ENCODE results near the gene RABGGTA. TPM values are rescaled to one million over a fixed set of nuclear protein-coding genes. Genes with fewer than 3 reads are reported as not detected.
A peak's percentile ranks its signal among the peaks of the same experiment; 100 is the strongest.

Gene RABGGTA
- total and polyA plus RNA-seq, 9 of the 15 experiments (the other 6 are each of a cell fraction or from before 2014, with no cell fraction given), result 4.5 to 24.2 (median 15.5) TPM

DNA sequence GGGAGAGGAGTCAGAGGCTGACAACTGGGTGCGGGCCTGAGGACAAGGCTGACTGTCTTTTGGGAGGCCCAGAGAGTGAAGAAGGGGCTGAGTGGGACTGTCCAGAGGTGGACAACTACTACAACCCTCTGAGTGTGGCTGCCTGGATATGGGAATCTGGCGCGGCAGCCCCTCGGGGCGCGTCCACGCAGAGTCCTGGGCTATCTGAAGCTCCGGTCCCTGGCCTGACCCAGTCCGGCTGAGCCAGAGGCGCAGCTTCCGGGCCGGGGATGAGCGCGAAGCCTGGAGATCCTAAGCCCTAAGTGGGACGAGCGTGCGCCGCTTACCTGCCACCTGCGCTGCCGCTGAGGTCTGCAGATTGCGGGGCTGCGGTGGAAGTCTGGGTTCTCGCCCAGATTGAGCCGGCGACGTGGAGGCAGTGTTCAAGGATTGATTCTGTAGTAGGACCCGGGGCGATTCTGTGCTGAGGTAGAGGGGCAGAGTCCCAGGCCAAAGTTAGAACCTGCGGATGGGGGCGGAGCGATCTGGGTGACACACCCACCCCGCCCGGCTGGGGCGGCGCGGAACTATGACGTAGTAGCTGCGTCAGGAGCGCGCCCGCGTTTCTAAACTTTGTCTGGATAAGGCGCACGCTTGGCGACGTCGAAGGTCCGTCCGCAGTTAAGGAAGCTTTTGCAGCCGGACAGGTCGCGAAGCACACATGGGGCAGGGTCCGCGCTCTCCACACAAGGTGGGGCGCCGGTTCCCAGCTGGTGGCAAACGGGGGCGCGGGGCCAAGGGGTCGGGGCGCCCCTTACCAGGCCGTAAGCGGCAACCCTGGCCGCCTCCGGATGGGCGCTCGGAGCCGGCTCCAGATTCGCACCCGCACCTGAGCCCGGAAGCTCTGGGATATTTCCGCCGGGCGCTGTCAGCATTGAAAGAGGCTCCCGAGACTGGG lies 28.1 kb upstream of the RABGGTA start, which contains the start of the genes DHRS1 and NOP9 (continued):
- TF ChIP-seq RBM17 (IDR thresholded peaks at IDR 0.05; ENCODE audit: borderline replicate concordance, low read depth, low read length), result no peak
- 0 out of 2 replicates have a peak, but pooled peaks have one; percentile 52 for TF ChIP-seq DIDO1 (tag; IDR thresholded peaks at IDR 0.05; ENCODE audit: low read depth)
- TF ChIP-seq KLF13 (tag; IDR thresholded peaks at IDR 0.05; ENCODE audit: borderline replicate concordance, low read depth), result peak; percentile 89; the same call in 1 of the 2 replicates
- no peak for TF ChIP-seq E2F3 (CRISPR knock-in tag; IDR thresholded peaks at IDR 0.05)
- TF ChIP-seq GABPB1 (CRISPR knock-in tag; IDR thresholded peaks at IDR 0.05), result peak; percentile 43; the same call in 1 of the 2 replicates
- TF ChIP-seq, protein P1, sequence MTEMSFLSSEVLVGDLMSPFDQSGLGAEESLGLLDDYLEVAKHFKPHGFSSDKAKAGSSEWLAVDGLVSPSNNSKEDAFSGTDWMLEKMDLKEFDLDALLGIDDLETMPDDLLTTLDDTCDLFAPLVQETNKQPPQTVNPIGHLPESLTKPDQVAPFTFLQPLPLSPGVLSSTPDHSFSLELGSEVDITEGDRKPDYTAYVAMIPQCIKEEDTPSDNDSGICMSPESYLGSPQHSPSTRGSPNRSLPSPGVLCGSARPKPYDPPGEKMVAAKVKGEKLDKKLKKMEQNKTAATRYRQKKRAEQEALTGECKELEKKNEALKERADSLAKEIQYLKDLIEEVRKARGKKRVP (CRISPR knock-in tag; IDR thresholded peaks at IDR 0.05), result no peak
- TF ChIP-seq SIN3A (IDR thresholded peaks at IDR 0.05; ENCODE audit: borderline replicate concordance in 2 of 2, control insufficient read depth in 1 of 2, low read depth in 2 of 2, low read length in 2 of 2), result peak; percentile 96 to 97
- no peak for TF ChIP-seq BRD4 (IDR thresholded peaks at IDR 0.05)
- no peak for TF ChIP-seq HINFP (tag; conservative IDR thresholded peaks at IDR 0.05; ENCODE audit: low read depth)
- no peak for TF ChIP-seq GTF2F1 (IDR thresholded peaks at IDR 0.05; ENCODE audit: low read depth, low read length)
- TF ChIP-seq PRDM10 (IDR thresholded peaks at IDR 0.05; ENCODE audit: partially characterized antibody), result no peak
- TF ChIP-seq NONO (IDR thresholded peaks at IDR 0.05; ENCODE audit: low read depth in 2 of 2, low read length in 1 of 2), result no peak
- TF ChIP-seq CREB3 (tag; conservative IDR thresholded peaks at IDR 0.05; ENCODE audit: low read depth), result no peak
- TF ChIP-seq MAX (CRISPR knock-in tag; IDR thresholded peaks at IDR 0.05), result peak; percentile 75
- TF ChIP-seq ZNF408 (CRISPR knock-in tag; IDR thresholded peaks at IDR 0.05; ENCODE audit: low read depth), result no peak
- no peak for TF ChIP-seq ZNF121 (CRISPR knock-in tag; conservative IDR thresholded peaks at IDR 0.05)
- TF ChIP-seq ZNF584 (CRISPR knock-in tag; IDR thresholded peaks at IDR 0.05; ENCODE audit: low read depth), result no peak
- TF ChIP-seq CHCHD3 (CRISPR knock-in tag; IDR thresholded peaks at IDR 0.05), result no peak
- TF ChIP-seq KDM2B (CRISPR knock-in tag; IDR thresholded peaks at IDR 0.05), result no peak

Measured in K562 (cell line).